ENCODE results near the gene PIAS3.

- TF ChIP-seq CTCF (IDR thresholded peaks at IDR 0.05), result no peak
- TF ChIP-seq POLR2A (IDR thresholded peaks at IDR 0.05), result no peak
- TF ChIP-seq EP300 (IDR thresholded peaks at IDR 0.05), result no peak
- no peak for TF ChIP-seq POLR2AphosphoS5 (IDR thresholded peaks at IDR 0.05)
These were observed 54.4 kb downstream of the PIAS3 start for GRCh38 chr1:145804235-145805045.

Measured in sigmoid colon (tissue), 4 donors.